ENCODE measurements around the gene TPTE2.
"Not testable (repeated sequence)": the region's sequence is repeated elsewhere in the genome, so short reads cannot be mapped to it uniquely, and the experiment has no call there.

TPTE2 gene

GRCh38 chr13:19567820-19568534 is 6.6 kb upstream of the TPTE2 start:
- DNase-seq (ENCODE audit: low spot score) = no peak

DNA sequence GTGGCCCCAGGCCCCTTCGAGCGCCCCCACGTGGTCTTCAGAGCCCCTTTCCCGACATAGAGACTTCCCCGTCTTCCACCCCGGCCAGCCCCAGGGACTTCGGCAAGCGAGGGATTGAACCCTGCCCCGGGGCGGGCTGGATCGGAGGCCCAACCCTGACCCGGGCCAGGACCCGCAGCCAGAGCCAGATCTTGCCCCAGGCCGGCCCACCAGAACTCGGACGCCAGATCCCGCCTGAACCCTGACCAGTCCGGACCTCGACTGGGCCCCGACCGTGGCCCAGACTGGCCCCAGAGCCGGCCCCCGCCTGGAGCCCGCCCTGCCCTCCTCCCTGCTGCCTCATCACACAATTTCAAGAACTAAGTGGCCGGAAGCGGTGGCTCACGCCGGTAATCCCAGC is 253 bp upstream of the TPTE2 start:
- no peak for DNase-seq (ENCODE audit: low spot score)

- not testable (repeated sequence) for DNase-seq (ENCODE audit: low spot score)
Observed at GRCh38 chr13:19560672-19561071, 660 bp downstream of the TPTE2 start.

DNA sequence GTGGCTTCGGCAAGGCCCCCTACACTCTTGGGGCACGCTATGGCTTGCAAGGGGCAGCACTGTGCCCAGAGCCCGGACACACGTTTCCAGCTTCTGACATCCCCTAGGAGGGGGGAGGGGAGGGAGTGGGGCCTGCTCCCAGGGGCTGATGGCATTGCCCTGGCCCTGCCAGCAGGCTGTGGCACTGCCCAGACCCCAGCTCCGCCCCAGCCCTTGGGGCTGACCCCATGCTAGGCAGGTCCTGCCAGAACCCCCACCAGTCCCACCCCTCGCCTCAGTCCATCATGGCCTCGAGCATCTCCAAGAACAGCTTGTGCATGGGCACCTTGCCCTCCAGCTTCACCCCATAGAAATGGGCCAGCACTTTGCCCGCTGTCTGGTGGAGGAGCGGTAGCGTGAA is 1.6 kb downstream of the TPTE2 start:
- DNase-seq (ENCODE audit: low spot score) = not testable (repeated sequence)

DNA sequence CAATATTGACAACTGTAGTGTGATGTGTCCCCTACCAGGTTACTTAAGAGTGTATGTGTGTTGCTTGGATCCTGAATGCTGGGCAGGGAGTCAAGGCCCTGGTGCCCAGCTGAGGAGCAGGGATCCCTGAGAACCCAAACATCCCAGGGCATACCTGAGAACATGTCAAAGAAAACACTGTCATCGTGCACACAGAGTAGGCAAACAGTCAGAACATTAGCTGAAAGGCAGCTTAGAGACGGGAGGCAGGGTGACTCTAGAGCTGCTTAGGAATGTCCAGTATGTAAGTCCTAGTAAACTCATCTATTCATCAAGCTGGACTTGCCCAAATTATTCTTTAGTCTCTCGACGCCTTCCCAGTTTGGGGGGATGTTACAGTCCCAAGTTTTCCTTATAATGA is 4.0 kb downstream of the TPTE2 start:
- DNase-seq (ENCODE audit: low spot score) = not testable (repeated sequence)

- DNase-seq (ENCODE audit: low spot score) = not testable (repeated sequence)
Observed at GRCh38 chr13:19549245-19549644, 12.1 kb downstream of the TPTE2 start.

DNA sequence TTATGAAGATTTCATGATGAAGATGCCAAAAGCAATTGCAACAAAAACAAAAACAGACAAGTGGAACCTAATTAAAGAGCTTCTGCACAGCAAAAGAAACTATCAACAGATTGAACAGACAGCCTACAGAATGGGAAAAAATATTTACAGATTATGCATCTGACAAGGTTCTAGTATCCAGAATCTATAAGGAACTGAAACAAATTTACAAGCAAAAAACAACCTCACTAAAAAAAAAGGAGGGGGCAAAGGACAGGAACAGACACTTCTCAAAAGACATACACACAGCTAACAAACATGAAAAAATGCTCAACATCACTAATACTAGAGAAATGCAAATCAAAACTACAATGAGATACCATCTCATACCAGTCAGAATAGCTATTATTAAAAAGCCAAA is 35.7 kb downstream of the TPTE2 start:
- not testable (repeated sequence) for DNase-seq (ENCODE audit: low spot score)

DNA sequence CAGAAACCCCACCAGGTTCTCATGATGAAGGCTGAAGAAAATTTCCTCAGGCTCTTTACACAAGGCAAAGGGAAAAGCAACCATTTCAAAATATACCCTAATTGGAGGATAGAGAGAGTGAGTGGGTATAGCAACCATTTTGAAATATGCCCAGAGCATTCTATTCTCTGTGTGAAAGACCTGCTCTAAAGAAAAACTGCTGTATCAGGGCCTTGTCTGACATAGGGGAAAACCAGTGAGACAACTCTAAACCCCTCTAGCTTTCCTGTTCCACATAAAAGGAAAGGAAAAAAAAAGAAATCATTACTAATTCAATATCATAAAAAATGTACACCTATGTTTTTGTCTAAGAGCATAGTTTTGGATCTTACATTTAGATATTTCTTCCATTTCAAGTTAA is 42.3 kb downstream of the TPTE2 start:
- DNase-seq (ENCODE audit: low spot score) = no peak

GRCh38 chr13:19507623-19508022 is 53.7 kb downstream of the TPTE2 start:
- not testable (repeated sequence) for DNase-seq (ENCODE audit: low spot score)

- not testable (repeated sequence) for DNase-seq (ENCODE audit: low spot score)
Observed at GRCh38 chr13:19460126-19460525, 101.2 kb downstream of the TPTE2 start.

GRCh38 chr13:19439056-19439686 is 122.2 kb downstream of the TPTE2 start:
- not testable (repeated sequence) for DNase-seq (ENCODE audit: low spot score)

GRCh38 chr13:19437780-19438179 is 123.6 kb downstream of the TPTE2 start:
- not testable (repeated sequence) for DNase-seq (ENCODE audit: low spot score)

DNA sequence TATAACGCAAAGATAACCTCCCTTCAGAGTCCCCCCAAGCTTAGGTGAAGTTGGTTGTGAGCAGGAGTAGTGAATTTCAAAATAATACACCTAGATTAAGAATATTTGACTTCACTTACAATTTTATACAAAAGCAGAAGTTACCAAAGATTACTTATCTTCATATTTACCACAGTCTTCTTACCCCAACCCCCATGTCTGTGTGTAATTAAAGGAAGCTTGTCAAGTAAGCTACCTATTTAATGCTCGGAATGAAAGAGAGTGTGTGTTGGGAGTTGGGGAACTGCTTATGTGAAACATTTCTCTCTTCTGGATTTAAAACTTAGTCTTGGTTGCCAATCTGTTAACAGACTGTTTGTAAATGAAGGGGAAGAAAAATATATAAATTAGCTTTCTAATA is 139.1 kb downstream of the TPTE2 start:
- DNase-seq (ENCODE audit: low spot score) = not testable (repeated sequence)

- not testable (repeated sequence) for DNase-seq (ENCODE audit: low spot score)
Observed at GRCh38 chr13:19412494-19412893, 148.8 kb downstream of the TPTE2 start.

DNA sequence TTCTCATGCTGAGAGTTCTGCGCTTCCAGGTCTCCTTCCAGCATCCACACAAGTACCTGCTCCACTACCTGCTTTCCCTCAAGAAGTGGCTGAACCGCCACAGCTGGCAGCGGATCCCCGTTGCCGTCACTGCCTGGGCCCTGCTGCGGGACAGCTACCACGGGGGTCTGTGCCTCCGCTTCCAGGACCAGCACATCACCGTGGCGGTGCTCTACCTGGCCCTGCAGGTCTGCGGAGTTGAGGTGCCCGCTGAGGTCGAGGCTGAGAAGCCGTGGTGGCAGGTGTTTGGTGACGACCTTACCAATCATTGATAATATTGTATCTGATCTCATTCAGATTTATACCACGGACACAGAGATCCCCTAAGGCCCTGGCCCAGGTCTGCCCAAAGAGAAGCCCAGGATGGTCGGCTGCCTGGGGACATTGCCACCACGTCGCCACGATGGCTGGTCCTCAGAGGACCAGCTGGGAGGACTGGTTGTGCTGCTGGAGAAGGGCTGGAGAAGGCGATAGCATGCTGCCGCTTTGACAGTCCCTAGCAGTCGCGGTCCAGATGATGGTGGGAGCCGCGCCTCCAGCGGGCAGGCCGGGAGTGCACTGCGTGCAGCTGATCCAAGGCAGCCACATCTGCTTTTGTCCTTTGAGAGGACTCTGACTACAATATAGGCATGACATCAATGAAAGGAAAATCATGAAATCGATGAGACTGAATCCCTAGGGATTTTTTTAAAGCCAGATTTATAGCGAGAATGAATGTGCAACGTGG is 178.4 kb downstream of the TPTE2 start:
- not testable (repeated sequence) for DNase-seq (ENCODE audit: low spot score)

- no peak for DNase-seq (ENCODE audit: low spot score)
Observed at GRCh38 chr13:19382111-19382510, 179.2 kb downstream of the TPTE2 start.

Measured in CD4-positive, alpha-beta T cell treated with Interleukin-6 at 100 ng/mL for 8 hours (primary cell).